IMR-90 (cell line): Measurements from ENCODE around the gene ILK. TPM values are rescaled to one million over a fixed set of nuclear protein-coding genes. Genes with fewer than 3 reads are reported as not detected.

Source experiments
- ATAC-seq: fragments of 200-7000 bp; cut with Tn5 transposase; 2 replicates; pipeline ENCODE4 v1.9.1; 2020; ENCODE audit warnings: low read depth, mild to moderate bottlenecking, moderate library complexity
- BruUV-seq: library from RNA; stranded (reverse); fragments of 400-500 nt; replicated peaks from 2 replicates; lab custom pipeline; 2021; lab: Mats Ljungman, UMichigan
- CTCF ChIA-PET: fragments of 300-600 bp; formaldehyde crosslinking; extraction: SDS; loops from one replicate; lab custom pipeline; 2021; ENCODE audit warnings: antibody characterized with exemption; lab: Yijun Ruan, JAX
- POLR2A ChIA-PET: fragments of 300-600 bp; sonication (Branson Sonifier 250); formaldehyde crosslinking; loops from one replicate; lab custom pipeline; 2022; ENCODE audit warnings: antibody characterized with exemption; ENCODE audit not compliant: unreplicated experiment; lab: Charles Lee
- DNase-seq: peaks from one replicate; pipeline ENCODE4 v3.0.0; 2013
- H2AFZ ChIP-seq: replicated peaks from 2 replicates; pipeline ENCODE3; 2013; ENCODE audit warnings: low read length, mild to moderate bottlenecking; ENCODE audit not compliant: poor library complexity
- H2AK5ac ChIP-seq: 2 replicates; pipeline ENCODE4 v1.6.1; 2013; ENCODE audit warnings: low read depth, low read length, inconsistent platforms
- H2AK9ac ChIP-seq: replicated peaks from 2 replicates; pipeline ENCODE3; 2013; ENCODE audit warnings: mild to moderate bottlenecking, low read depth, low read length, moderate library complexity; ENCODE audit not compliant: poor library complexity
- H2BK120ac ChIP-seq: 2 replicates; pipeline ENCODE4 v1.6.1; 2013; ENCODE audit warnings: low read depth, low read length, inconsistent platforms
- H2BK15ac ChIP-seq: 3 replicates; pipeline ENCODE4 v1.6.1; 2013; ENCODE audit warnings: low read depth, low read length, inconsistent platforms
- H2BK20ac ChIP-seq: 2 replicates; pipeline ENCODE4 v1.6.1; 2013; ENCODE audit warnings: low read depth, mild to moderate bottlenecking, inconsistent platforms, low read length, moderate library complexity
- H2BK5ac ChIP-seq: 2 replicates; pipeline ENCODE4 v1.6.1; 2013; ENCODE audit warnings: mild to moderate bottlenecking, low read depth, low read length, inconsistent platforms; ENCODE audit not compliant: poor library complexity, severe bottlenecking
- H3K14ac ChIP-seq: replicated peaks from 2 replicates; pipeline ENCODE4 v1.6.1; 2013; ENCODE audit warnings: low read depth, low read length, inconsistent platforms
- H3K18ac ChIP-seq: 2 replicates; pipeline ENCODE4 v1.6.1; 2013; ENCODE audit warnings: low read depth, low read length, control low read depth
- H3K23ac ChIP-seq: 2 replicates; pipeline ENCODE4 v1.6.1; 2013; ENCODE audit warnings: low read depth, low read length, inconsistent platforms
- H3K27ac ChIP-seq: 2 replicates; pipeline ENCODE4 v1.5.1; 2013; ENCODE audit warnings: mild to moderate bottlenecking, control low read depth, low read length; ENCODE audit not compliant: insufficient read depth
- H3K27me3 ChIP-seq: 2 replicates; pipeline ENCODE4 v1.6.1; 2013; ENCODE audit warnings: low read length; ENCODE audit not compliant: control insufficient read depth, insufficient read depth
- H3K36me3 ChIP-seq: 2 replicates; pipeline ENCODE4 v1.6.1; 2013; ENCODE audit warnings: low read length, mixed read lengths; ENCODE audit not compliant: control insufficient read depth, insufficient read depth
- H3K4ac ChIP-seq: 2 replicates; pipeline ENCODE4 v1.6.1; 2013; ENCODE audit warnings: low read depth, low read length, inconsistent platforms
- H3K4me1 ChIP-seq: 2 replicates; pipeline ENCODE4 v1.6.1; 2013; ENCODE audit warnings: low read length, mixed read lengths; ENCODE audit not compliant: control insufficient read depth, insufficient read depth
- H3K4me2 ChIP-seq: 2 replicates; pipeline ENCODE4 v1.6.1; 2013; ENCODE audit warnings: low read depth, mild to moderate bottlenecking, control low read depth, low read length, moderate library complexity
- H3K4me3 ChIP-seq: 2 replicates; pipeline ENCODE4 v1.5.1; 2013; ENCODE audit warnings: low read depth, mild to moderate bottlenecking, control low read depth, low read length, moderate library complexity; ENCODE audit not compliant: insufficient read depth
- H3K56ac ChIP-seq: 2 replicates; pipeline ENCODE4 v1.6.1; 2013; ENCODE audit warnings: low read length, inconsistent platforms; ENCODE audit not compliant: insufficient read depth; ENCODE audit errors: extremely low read depth
- H3K79me1 ChIP-seq, 2 experiments: 2 replicates each; pipeline ENCODE4 v1.6.1; 2013; ENCODE audit warnings: low read length in 2 of 2, inconsistent platforms in 1 of 2, low read depth in 1 of 2
- H3K9ac ChIP-seq: 2 replicates; pipeline ENCODE4 v1.6.1; 2013; ENCODE audit warnings: low read depth, low read length, control low read depth
- H3K9me1 ChIP-seq: 2 replicates; pipeline ENCODE4 v1.6.1; 2013; ENCODE audit warnings: low read length, inconsistent platforms; ENCODE audit not compliant: insufficient read depth
- H3K9me3 ChIP-seq: 2 replicates; pipeline ENCODE4 v1.6.1; 2013; ENCODE audit warnings: low read length; ENCODE audit not compliant: control insufficient read depth, insufficient read depth
- H4K20me1 ChIP-seq: 2 replicates; pipeline ENCODE4 v1.6.1; 2013; ENCODE audit warnings: low read length, inconsistent platforms; ENCODE audit not compliant: insufficient read depth
- H4K5ac ChIP-seq: 2 replicates; pipeline ENCODE4 v1.6.1; 2013; ENCODE audit warnings: mild to moderate bottlenecking, low read depth, low read length, control low read depth
- H4K8ac ChIP-seq, 2 experiments: 2 replicates each; pipeline ENCODE4 v1.6.1; 2013; ENCODE audit warnings: low read depth in 2 of 2, low read length in 2 of 2, control low read depth in 1 of 2, inconsistent platforms in 1 of 2
- H4K91ac ChIP-seq: 2 replicates; pipeline ENCODE4 v1.6.1; 2013; ENCODE audit warnings: low read depth, low read length, inconsistent platforms; ENCODE audit not compliant: insufficient read depth
- BHLHE40 ChIP-seq: fragments of 150-350 bp; IDR thresholded peaks from 2 replicates; pipeline ENCODE4 v1.6.1; 2016; ENCODE audit warnings: mild to moderate bottlenecking, low read depth, low read length
- CEBPB ChIP-seq: IDR thresholded peaks from 2 replicates; pipeline ENCODE4 v1.6.1; 2012; ENCODE audit warnings: low read depth, low read length, improper control_type of control experiment
- FOS ChIP-seq: fragments of 150-350 bp; IDR thresholded peaks from 2 replicates; pipeline ENCODE4 v1.6.1; 2016; ENCODE audit warnings: low read depth, low read length
- MAFK ChIP-seq: IDR thresholded peaks from 2 replicates; pipeline ENCODE4 v1.6.1; 2012; ENCODE audit warnings: low read depth, low read length, improper control_type of control experiment
- MAZ ChIP-seq: IDR thresholded peaks from 2 replicates; pipeline ENCODE4 v1.6.1; 2012; ENCODE audit warnings: low read depth, mild to moderate bottlenecking, low read length, improper control_type of control experiment, moderate library complexity, borderline replicate concordance
- MXI1 ChIP-seq: IDR thresholded peaks from 2 replicates; pipeline ENCODE4 v1.6.1; 2012; ENCODE audit warnings: low read depth, mild to moderate bottlenecking, low read length, moderate library complexity, borderline replicate concordance
- POLR2A ChIP-seq: IDR thresholded peaks from 2 replicates; pipeline ENCODE4 v1.6.1; 2012; ENCODE audit warnings: mild to moderate bottlenecking, low read depth, low read length
- RAD21 ChIP-seq: IDR thresholded peaks from 2 replicates; pipeline ENCODE4 v1.6.1; 2012; ENCODE audit warnings: low read length, improper control_type of control experiment
- RCOR1 ChIP-seq: IDR thresholded peaks from 2 replicates; pipeline ENCODE4 v1.6.1; 2012; ENCODE audit warnings: mild to moderate bottlenecking, low read length, improper control_type of control experiment; ENCODE audit not compliant: insufficient replicate concordance
- RFX5 ChIP-seq: IDR thresholded peaks from 2 replicates; pipeline ENCODE4 v1.8.0; 2012; ENCODE audit warnings: low read depth, mild to moderate bottlenecking, low read length, moderate library complexity
- SMC3 ChIP-seq: fragments of 150-350 bp; IDR thresholded peaks from 2 replicates; pipeline ENCODE4 v1.6.1; 2016; ENCODE audit warnings: low read depth, mild to moderate bottlenecking, antibody characterized with exemption, low read length, moderate library complexity
- WGBS, 2 experiments: methylation state at CpG; one replicate each; pipeline versions ENCODE4 v1.1.5 to v1.1.7; 2013; ENCODE audit warnings: missing lambda C conversion rate in 2 of 2; ENCODE audit not compliant: insufficient read length in 1 of 2; ENCODE audit errors: extremely low coverage in 2 of 2; 5-methylcytosine and 5-hydroxymethylcytosine counted together
- dilution Hi-C: fragments of 300-500 bp; cut with HindIII; formaldehyde crosslinking; loops from one replicate; pipeline ENCODE4 v1.14.3; 2018; ENCODE audit warnings: low sequenced_read_pairs; ENCODE audit not compliant: unreplicated experiment
- in situ Hi-C: fragments of 300-500 bp; cut with MboI; formaldehyde crosslinking; loops from 3 replicates; pipeline ENCODE4 v1.14.3; 2019; ENCODE audit warnings: low sequenced_read_pairs, inconsistent platforms, mixed read lengths
- intact Hi-C: fragments of 100-400 bp; cut with micrococcal nuclease; formaldehyde crosslinking; loops from 2 replicates; pipeline ENCODE4 v1.10.0; 2022
- polyA plus RNA-seq, 3 experiments: library from polyadenylated mRNA; depleted of rRNA; stranded (reverse); fragments of >200 nt; gene quantifications; 2 replicates each; pipeline ENCODE4 v1.2.3, GENCODE V29; 2012; ENCODE audit warnings: low replicate concordance in 1 of 3
- total RNA-seq: library from RNA; depleted of rRNA; stranded (reverse); fragments of >200 nt; gene quantifications from 2 replicates; pipeline ENCODE4 v1.2.3, GENCODE V29; 2012
- TF ChIP-seq, protein P1 (sequence below): fragments of 150-350 bp; IDR thresholded peaks from 2 replicates; pipeline ENCODE4 v1.6.1; 2017; ENCODE audit warnings: mild to moderate bottlenecking, antibody characterized with exemption, low read length, low read depth
- TF ChIP-seq, protein P2 (sequence below): conservative IDR thresholded peaks from 2 replicates; pipeline ENCODE4 v1.5.1; 2012; ENCODE audit warnings: mild to moderate bottlenecking, low read depth, low read length, improper control_type of control experiment
- TF ChIP-seq, protein P3 (sequence below): fragments of 150-350 bp; IDR thresholded peaks from 2 replicates; pipeline ENCODE4 v1.6.1; 2016; ENCODE audit warnings: low read depth, mild to moderate bottlenecking, low read length, moderate library complexity, borderline replicate concordance

ILK gene
- total and polyA plus RNA-seq, 2 of the 4 experiments (the other 2 are of a cell fraction): 339 to 389 TPM

DNA sequence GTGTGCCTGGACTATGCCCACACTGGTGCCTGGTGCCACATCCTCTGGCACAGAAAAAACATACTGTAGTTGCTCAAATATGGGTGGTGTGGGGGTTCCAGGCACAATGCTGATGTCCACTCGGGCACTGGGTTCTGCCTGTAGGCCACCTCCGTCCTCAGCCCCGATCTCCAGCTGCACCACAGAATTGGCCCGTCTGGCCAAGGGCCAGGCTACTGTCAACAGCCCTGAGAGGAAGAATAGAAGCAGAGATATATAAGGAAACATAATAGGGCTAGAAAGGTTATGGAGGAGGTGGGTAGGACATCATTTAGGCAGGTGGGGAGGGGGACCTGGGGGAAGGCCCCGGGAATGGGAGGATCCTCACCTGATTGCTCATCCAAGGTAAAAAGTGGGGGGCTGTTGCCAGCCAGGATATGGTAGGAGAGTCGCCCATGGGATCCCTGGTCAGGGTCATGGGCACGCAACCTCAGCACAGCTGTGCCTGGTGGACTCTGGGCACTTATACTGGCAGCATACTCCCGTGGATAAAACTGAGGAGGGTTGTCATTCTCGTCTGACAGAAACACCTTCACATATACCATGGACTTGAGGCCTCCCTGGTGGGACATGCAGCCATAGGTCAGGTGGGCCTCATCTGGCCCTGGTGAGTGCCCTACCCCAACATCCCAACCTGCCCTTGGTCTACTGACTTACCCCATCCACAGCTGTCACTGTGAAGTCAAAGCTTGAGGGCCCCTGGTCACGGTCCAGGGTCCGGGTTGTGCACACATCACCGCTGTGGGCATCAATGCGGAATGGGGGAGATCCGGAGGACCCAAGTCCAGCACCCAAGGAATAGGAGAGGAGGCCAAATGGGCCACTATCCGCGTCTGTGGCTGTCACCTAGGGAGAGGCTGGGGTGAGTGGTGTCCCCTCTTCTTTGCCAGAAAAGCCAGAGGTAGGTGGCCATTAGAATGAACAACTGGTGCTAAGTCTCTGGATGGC lies 30.1 kb downstream of the ILK start:
- in situ Hi-C loops: no loop called here
- Histone ChIP-seq H4K91ac (no peak overlapping the region), H3K56ac (no peak overlapping the region), H3K27ac (no peak overlapping the region), H2BK15ac (no peak overlapping the region), H2BK5ac (no peak overlapping the region), H2AFZ (no peak overlapping the region), H3K9ac (no peak overlapping the region), H4K5ac (no peak overlapping the region), H3K4ac (no peak overlapping the region), H3K14ac (no peak overlapping the region), H3K18ac (no peak overlapping the region), H3K9me1 (no peaks in the 10 kb centered on the region; the same call in 1 of the 2 replicates), H3K23ac (no peak overlapping the region), H2BK120ac (no peak overlapping the region), H2AK9ac (no peak overlapping the region), H3K4me2 (no peak overlapping the region), H3K27me3 (no peaks in the 10 kb centered on the region), H3K79me1 (no peaks in the 10 kb centered on the region), H3K9me3 (no peaks in the 10 kb centered on the region), H2BK20ac (no peak overlapping the region), H4K8ac (no peak overlapping the region), H3K4me1 (peaks cover 10% of the 10 kb centered on the region), H3K36me3 (peaks cover 41% of the 10 kb centered on the region), H4K20me1 (peaks cover 4% of the 10 kb centered on the region; the same call in 1 of the 2 replicates), H3K4me3 (no peak overlapping the region), H2AK5ac (no peak overlapping the region)
- 90% methylated on average over 4 of the region's 16 CpGs; no CpG with 5 or more reads in 1 of the 2 experiments for WGBS, 2 experiments
- dilution Hi-C loops: no loop called here
- no TSS peak for BruUV-seq
- DNase-seq: no peak
- ATAC-seq: no peak
- ChIA-PET CTCF (interaction anchor here (0.6 to 1.5 kb wide), 2 partner anchors 10 to 49 kb away, joined by 3 read pairs; partner anchors contain the start of gene MRPL17), POLR2A (no interaction called here)
- intact Hi-C loops: no loop called here
- TF ChIP-seq RFX5: no peak
- TF ChIP-seq POLR2A: no peak
- TF ChIP-seq CEBPB: no peak
- no peak for TF ChIP-seq FOS
- TF ChIP-seq, protein P1, sequence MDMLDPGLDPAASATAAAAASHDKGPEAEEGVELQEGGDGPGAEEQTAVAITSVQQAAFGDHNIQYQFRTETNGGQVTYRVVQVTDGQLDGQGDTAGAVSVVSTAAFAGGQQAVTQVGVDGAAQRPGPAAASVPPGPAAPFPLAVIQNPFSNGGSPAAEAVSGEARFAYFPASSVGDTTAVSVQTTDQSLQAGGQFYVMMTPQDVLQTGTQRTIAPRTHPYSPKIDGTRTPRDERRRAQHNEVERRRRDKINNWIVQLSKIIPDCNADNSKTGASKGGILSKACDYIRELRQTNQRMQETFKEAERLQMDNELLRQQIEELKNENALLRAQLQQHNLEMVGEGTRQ: no peak
- no peak for TF ChIP-seq BHLHE40
- no peak for TF ChIP-seq SMC3
- TF ChIP-seq, protein P2, sequence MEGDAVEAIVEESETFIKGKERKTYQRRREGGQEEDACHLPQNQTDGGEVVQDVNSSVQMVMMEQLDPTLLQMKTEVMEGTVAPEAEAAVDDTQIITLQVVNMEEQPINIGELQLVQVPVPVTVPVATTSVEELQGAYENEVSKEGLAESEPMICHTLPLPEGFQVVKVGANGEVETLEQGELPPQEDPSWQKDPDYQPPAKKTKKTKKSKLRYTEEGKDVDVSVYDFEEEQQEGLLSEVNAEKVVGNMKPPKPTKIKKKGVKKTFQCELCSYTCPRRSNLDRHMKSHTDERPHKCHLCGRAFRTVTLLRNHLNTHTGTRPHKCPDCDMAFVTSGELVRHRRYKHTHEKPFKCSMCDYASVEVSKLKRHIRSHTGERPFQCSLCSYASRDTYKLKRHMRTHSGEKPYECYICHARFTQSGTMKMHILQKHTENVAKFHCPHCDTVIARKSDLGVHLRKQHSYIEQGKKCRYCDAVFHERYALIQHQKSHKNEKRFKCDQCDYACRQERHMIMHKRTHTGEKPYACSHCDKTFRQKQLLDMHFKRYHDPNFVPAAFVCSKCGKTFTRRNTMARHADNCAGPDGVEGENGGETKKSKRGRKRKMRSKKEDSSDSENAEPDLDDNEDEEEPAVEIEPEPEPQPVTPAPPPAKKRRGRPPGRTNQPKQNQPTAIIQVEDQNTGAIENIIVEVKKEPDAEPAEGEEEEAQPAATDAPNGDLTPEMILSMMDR: no peak
- no peak for TF ChIP-seq MXI1
- TF ChIP-seq RAD21: no peak
- TF ChIP-seq MAZ: no peak
- TF ChIP-seq, protein P3, sequence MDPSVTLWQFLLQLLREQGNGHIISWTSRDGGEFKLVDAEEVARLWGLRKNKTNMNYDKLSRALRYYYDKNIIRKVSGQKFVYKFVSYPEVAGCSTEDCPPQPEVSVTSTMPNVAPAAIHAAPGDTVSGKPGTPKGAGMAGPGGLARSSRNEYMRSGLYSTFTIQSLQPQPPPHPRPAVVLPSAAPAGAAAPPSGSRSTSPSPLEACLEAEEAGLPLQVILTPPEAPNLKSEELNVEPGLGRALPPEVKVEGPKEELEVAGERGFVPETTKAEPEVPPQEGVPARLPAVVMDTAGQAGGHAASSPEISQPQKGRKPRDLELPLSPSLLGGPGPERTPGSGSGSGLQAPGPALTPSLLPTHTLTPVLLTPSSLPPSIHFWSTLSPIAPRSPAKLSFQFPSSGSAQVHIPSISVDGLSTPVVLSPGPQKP: no peak
- no peak for TF ChIP-seq RCOR1
- TF ChIP-seq MAFK: no peak
